Mesendoderm (in vitro differentiated cells): ENCODE data around the gene SAFB.

Source experiments
- DNase-seq: peaks from one replicate; pipeline ENCODE4 v3.0.0; 2013
- H2AK5ac ChIP-seq: 2 replicates; pipeline ENCODE4 v1.6.1; 2013; ENCODE audit warnings: low read length, inconsistent platforms
- H2BK120ac ChIP-seq: 2 replicates; pipeline ENCODE4 v1.6.1; 2013; ENCODE audit warnings: low read depth, mild to moderate bottlenecking, low read length, moderate library complexity, mixed read lengths
- H2BK15ac ChIP-seq: replicated peaks from 2 replicates; pipeline ENCODE4 v1.6.1; 2013; ENCODE audit warnings: low read depth, mild to moderate bottlenecking, moderate library complexity
- H2BK5ac ChIP-seq: 2 replicates; pipeline ENCODE4 v1.6.1; 2013; ENCODE audit warnings: low read length, inconsistent platforms
- H3K18ac ChIP-seq: 2 replicates; pipeline ENCODE4 v1.6.1; 2013; ENCODE audit warnings: mild to moderate bottlenecking, low read length, mixed read lengths
- H3K23ac ChIP-seq: one replicate; pipeline ENCODE4 v1.6.1; 2013; ENCODE audit warnings: low read length
- H3K27ac ChIP-seq: 2 replicates; pipeline ENCODE4 v1.5.1; 2013; ENCODE audit warnings: low read depth, mild to moderate bottlenecking, inconsistent platforms, low read length, moderate library complexity
- H3K27me3 ChIP-seq: 2 replicates; pipeline ENCODE4 v1.6.1; 2013; ENCODE audit warnings: low read length, control low read depth, mild to moderate bottlenecking, inconsistent platforms; ENCODE audit not compliant: insufficient read depth, poor library complexity
- H3K36me3 ChIP-seq: 2 replicates; pipeline ENCODE4 v1.6.1; 2013; ENCODE audit warnings: low read length, inconsistent platforms; ENCODE audit not compliant: control insufficient read depth, insufficient read depth
- H3K4ac ChIP-seq: one replicate; pipeline ENCODE4 v1.6.1; 2013; ENCODE audit warnings: low read depth, mild to moderate bottlenecking, low read length, moderate library complexity
- H3K4me1 ChIP-seq: 2 replicates; pipeline ENCODE4 v1.6.1; 2013; ENCODE audit warnings: low read depth, low read length, inconsistent platforms; ENCODE audit not compliant: control insufficient read depth
- H3K4me2 ChIP-seq: 2 replicates; pipeline ENCODE4 v1.6.1; 2013; ENCODE audit warnings: low read length
- H3K4me3 ChIP-seq: 2 replicates; pipeline ENCODE4 v1.5.1; 2013; ENCODE audit warnings: mild to moderate bottlenecking, low read length
- H3K56ac ChIP-seq: one replicate; pipeline ENCODE4 v1.6.1; 2013; ENCODE audit warnings: low read length
- H3K79me1 ChIP-seq: 2 replicates; pipeline ENCODE4 v1.6.1; 2013; ENCODE audit warnings: low read length, inconsistent platforms
- H3K79me2 ChIP-seq: 2 replicates; pipeline ENCODE4 v1.6.1; 2013; ENCODE audit warnings: mild to moderate bottlenecking, low read length; ENCODE audit not compliant: control insufficient read depth, insufficient read depth
- H3K9ac ChIP-seq: 2 replicates; pipeline ENCODE4 v1.6.1; 2013; ENCODE audit warnings: low read length, inconsistent platforms
- H4K5ac ChIP-seq: one replicate; pipeline ENCODE4 v1.6.1; 2013; ENCODE audit warnings: low read length
- H4K8ac ChIP-seq: one replicate; pipeline ENCODE4 v1.6.1; 2013; ENCODE audit warnings: low read depth, mild to moderate bottlenecking, control low read depth, low read length, moderate library complexity
- WGBS: extraction: QIAGEN DNeasy Blood & Tissue Kit; methylation state at CpG from one replicate; pipeline ENCODE4 v1.1.7; 2013; ENCODE audit warnings: low lambda C conversion rate, missing lambda C conversion rate; ENCODE audit not compliant: insufficient coverage; ENCODE audit errors: extremely low coverage; 5-methylcytosine and 5-hydroxymethylcytosine counted together

The SAFB gene

GRCh38 chr19:5592531-5593342 lies 30.1 kb upstream of the SAFB start:
- Histone ChIP-seq H3K4ac (no peak overlapping the region), H4K5ac (no peak overlapping the region), H2BK15ac (no peak overlapping the region), H3K56ac (no peak overlapping the region), H4K8ac (no peak overlapping the region), H3K18ac (no peak overlapping the region), H2AK5ac (no peak overlapping the region), H3K4me3 (no peak overlapping the region), H3K79me1 (peaks cover 3% of the 10 kb centered on the region), H3K27ac (no peak overlapping the region), H3K27me3 (no peaks in the 10 kb centered on the region), H2BK5ac (no peak overlapping the region), H2BK120ac (no peak overlapping the region), H3K9ac (no peak overlapping the region), H3K36me3 (peaks cover 21% of the 10 kb centered on the region), H3K23ac (no peak overlapping the region), H3K4me2 (no peak overlapping the region), H3K79me2 (no peaks in the 10 kb centered on the region), H3K4me1 (no peaks in the 10 kb centered on the region)
- no peak for DNase-seq
- no CpG with 5 or more reads among the region's 24 CpGs for WGBS

GRCh38 chr19:5593343-5594255 lies 29.3 kb upstream of the SAFB start:
- peaks cover 21% of the 10 kb centered on the region for H3K36me3 ChIP-seq
- H3K56ac ChIP-seq, result no peak overlapping the region
- no CpG with 5 or more reads among the region's 67 CpGs for WGBS
- H3K4me1 ChIP-seq, result no peaks in the 10 kb centered on the region
- H2BK120ac ChIP-seq, result no peak overlapping the region
- no peak overlapping the region for H3K9ac ChIP-seq
- DNase-seq, result no peak
- H3K4ac ChIP-seq, result no peak overlapping the region
- no peaks in the 10 kb centered on the region for H3K79me2 ChIP-seq
- no peaks in the 10 kb centered on the region for H3K27me3 ChIP-seq
- no peak overlapping the region for H3K18ac ChIP-seq
- no peak overlapping the region for H2BK5ac ChIP-seq
- no peak overlapping the region for H2BK15ac ChIP-seq
- no peak overlapping the region for H3K4me2 ChIP-seq
- no peak overlapping the region for H4K8ac ChIP-seq
- H3K27ac ChIP-seq, result no peak overlapping the region
- H2AK5ac ChIP-seq, result no peak overlapping the region
- H3K23ac ChIP-seq, result no peak overlapping the region
- no peak overlapping the region for H4K5ac ChIP-seq
- H3K79me1 ChIP-seq, result peaks cover 3% of the 10 kb centered on the region
- H3K4me3 ChIP-seq, result no peak overlapping the region

- Histone ChIP-seq H3K27ac (no peak overlapping the region), H3K36me3 (peaks cover 28% of the 10 kb centered on the region), H3K27me3 (no peaks in the 10 kb centered on the region), H3K56ac (no peak overlapping the region), H3K79me1 (peaks cover 3% of the 10 kb centered on the region), H2BK15ac (no peak overlapping the region), H2AK5ac (no peak overlapping the region), H3K4me3 (no peak overlapping the region), H3K4me1 (no peaks in the 10 kb centered on the region), H3K79me2 (no peaks in the 10 kb centered on the region), H4K8ac (no peak overlapping the region), H3K23ac (no peak overlapping the region), H3K18ac (no peak overlapping the region), H2BK5ac (no peak overlapping the region), H3K4ac (no peak overlapping the region), H4K5ac (no peak overlapping the region), H3K9ac (no peak overlapping the region), H3K4me2 (no peak overlapping the region), H2BK120ac (no peak overlapping the region)
- no CpG with 5 or more reads among the region's 7 CpGs for WGBS
- DNase-seq, result no peak
These were observed 28.3 kb upstream of the SAFB start for GRCh38 chr19:5594521-5594950.

- Histone ChIP-seq H3K36me3 (peaks cover 29% of the 10 kb centered on the region), H3K18ac (no peak overlapping the region), H3K79me2 (no peaks in the 10 kb centered on the region), H3K27me3 (no peaks in the 10 kb centered on the region), H4K5ac (no peak overlapping the region), H3K4me1 (no peaks in the 10 kb centered on the region), H3K23ac (no peak overlapping the region), H2BK120ac (no peak overlapping the region), H3K4me2 (no peak overlapping the region), H3K56ac (no peak overlapping the region), H3K79me1 (peaks cover 3% of the 10 kb centered on the region), H3K4me3 (no peak overlapping the region), H4K8ac (no peak overlapping the region), H3K4ac (no peak overlapping the region), H2AK5ac (no peak overlapping the region), H3K9ac (no peak overlapping the region), H3K27ac (no peak overlapping the region), H2BK15ac (no peak overlapping the region), H2BK5ac (no peak overlapping the region)
- no CpG with 5 or more reads among the region's 18 CpGs for WGBS
- no peak for DNase-seq
These were observed 27.8 kb upstream of the SAFB start for GRCh38 chr19:5595129-5595528.

GRCh38 chr19:5595745-5596144 lies 27.1 kb upstream of the SAFB start:
- H3K27me3 ChIP-seq, result no peaks in the 10 kb centered on the region
- DNase-seq, result no peak
- H4K5ac ChIP-seq, result no peak overlapping the region
- no peak overlapping the region for H3K18ac ChIP-seq
- no peak overlapping the region for H3K4ac ChIP-seq
- no peak overlapping the region for H2BK15ac ChIP-seq
- no peak overlapping the region for H3K4me3 ChIP-seq
- H3K9ac ChIP-seq, result no peak overlapping the region
- H4K8ac ChIP-seq, result no peak overlapping the region
- H3K27ac ChIP-seq, result no peak overlapping the region
- H3K23ac ChIP-seq, result no peak overlapping the region
- no peak overlapping the region for H3K56ac ChIP-seq
- H3K4me2 ChIP-seq, result no peak overlapping the region
- H3K4me1 ChIP-seq, result no peaks in the 10 kb centered on the region
- WGBS, result no CpG with 5 or more reads among the region's 9 CpGs
- H3K36me3 ChIP-seq, result peaks cover 32% of the 10 kb centered on the region
- H3K79me1 ChIP-seq, result peaks cover 3% of the 10 kb centered on the region
- no peak overlapping the region for H2BK120ac ChIP-seq
- no peak overlapping the region for H2AK5ac ChIP-seq
- H2BK5ac ChIP-seq, result no peak overlapping the region
- no peaks in the 10 kb centered on the region for H3K79me2 ChIP-seq
